HCT116 (cell line): ENCODE data around the gene FKBP7. TPM values are rescaled to one million over a fixed set of nuclear protein-coding genes. Genes with fewer than 3 reads are reported as not detected.

Experiments used
- ATAC-seq: fragments of 200-7000 bp; cut with Tn5 transposase; 2 replicates; pipeline ENCODE4 v1.9.1; 2020; ENCODE audit warnings: mild to moderate bottlenecking, moderate library complexity
- BruUV-seq: library from RNA; stranded (reverse); fragments of 400-500 nt; replicated peaks from 2 replicates; lab custom pipeline; 2021; lab: Mats Ljungman, UMichigan
- CTCF ChIA-PET: fragments of 300-600 bp; sonication (Branson Sonifier 250); formaldehyde crosslinking; loops from one replicate; lab custom pipeline; 2021; ENCODE audit warnings: antibody characterized with exemption; lab: Charles Lee
- POLR2A ChIA-PET: fragments of 300-600, 350-600 bp; sonication (Branson Sonifier 250); formaldehyde crosslinking; loops from one replicate; lab custom pipeline; 2021; ENCODE audit warnings: antibody characterized with exemption; lab: Charles Lee
- RAD21 ChIA-PET, 2 experiments: fragments of 300-600 bp; sonication (Branson Sonifier 250); formaldehyde crosslinking; loops; one replicate each; lab custom pipeline; 2023; ENCODE audit warnings: low total read pairs in 2 of 2; ENCODE audit not compliant: uncharacterized antibody in 2 of 2, unreplicated experiment in 2 of 2, low non-redundant PET in 1 of 2; lab: Charles Lee
- DNase-seq: peaks from one replicate; pipeline ENCODE4 v3.0.0-alpha.2; 2010; ENCODE audit warnings: low read depth, low spot score
- H2AFZ ChIP-seq: fragments of 200-600 bp; shearing (Covaris generic), sonication (generic); 2 replicates; pipeline ENCODE4 v1.6.1; 2017; ENCODE audit warnings: low read depth, mixed run types, mixed read lengths, antibody characterized with exemption, low read length; ENCODE audit not compliant: poor library complexity, severe bottlenecking
- H3K27ac ChIP-seq: 2 replicates; pipeline ENCODE4 v1.5.1; 2012; ENCODE audit warnings: low read depth, low read length
- H3K27me3 ChIP-seq: fragments of 200-600 bp; sonication (generic); 2 replicates; pipeline ENCODE4 v1.6.1; 2016; ENCODE audit warnings: mixed run types, low read length, mixed read lengths; ENCODE audit not compliant: insufficient read depth
- H3K36me3 ChIP-seq, 2 experiments: fragments of 200-500 bp in 1 of 2; fragments of 200-600 bp in 1 of 2; sonication (Bioruptor generic) in 1 of 2; sonication (generic) in 1 of 2; 2 replicates each; pipeline versions ENCODE4 v1.5.1 to v1.6.1; 2014 to 2016; ENCODE audit warnings: low read length in 2 of 2, inconsistent platforms in 1 of 2, mixed read lengths in 1 of 2, mixed run types in 1 of 2; ENCODE audit not compliant: insufficient read depth in 2 of 2, control insufficient read depth in 1 of 2
- H3K4me1 ChIP-seq, 2 experiments: fragments of 200-600 bp in 1 of 2; sonication (generic) in 1 of 2; 2 replicates each; pipeline versions ENCODE4 v1.5.1 to v1.6.1; 2012 to 2017; ENCODE audit warnings: low read length in 2 of 2, inconsistent platforms in 1 of 2, mild to moderate bottlenecking in 1 of 2, mixed read lengths in 1 of 2, mixed run types in 1 of 2, moderate library complexity in 1 of 2; ENCODE audit not compliant: insufficient read depth in 2 of 2, control insufficient read depth in 1 of 2
- H3K4me2 ChIP-seq: fragments of 200-600 bp; sonication (generic); 2 replicates; pipeline ENCODE4 v1.6.1; 2017; ENCODE audit warnings: mixed run types, low read length, mixed read lengths
- H3K4me3 ChIP-seq, 2 experiments: fragments of 200-600 bp in 1 of 2; sonication (generic) in 1 of 2; replicated peaks in 1 of 2; 2 replicates each; pipeline ENCODE4 v1.5.1; 2011 to 2016; ENCODE audit warnings: low read length in 2 of 2, control low read depth in 1 of 2, low read depth in 1 of 2, mild to moderate bottlenecking in 1 of 2, mixed read lengths in 1 of 2, mixed run types in 1 of 2
- H3K79me2 ChIP-seq: fragments of 200-600 bp; sonication (generic); 2 replicates; pipeline ENCODE4 v1.6.1; 2017; ENCODE audit warnings: mild to moderate bottlenecking, mixed run types, low read length, moderate library complexity, mixed read lengths; ENCODE audit not compliant: insufficient read depth
- H3K9ac ChIP-seq: fragments of 200-600 bp; sonication (generic); 2 replicates; pipeline ENCODE4 v1.6.1; 2016; ENCODE audit warnings: low read length, mixed read lengths
- H3K9me2 ChIP-seq: fragments of 200-600 bp; sonication (generic), shearing (Covaris generic); 2 replicates; pipeline ENCODE4 v1.6.1; 2017; ENCODE audit warnings: mixed run types, mild to moderate bottlenecking, moderate library complexity; ENCODE audit not compliant: insufficient read depth
- H3K9me3 ChIP-seq, 2 experiments: fragments of 200-500 bp in 1 of 2; fragments of 200-600 bp in 1 of 2; sonication (Bioruptor generic) in 1 of 2; sonication (generic) in 1 of 2; 2 replicates each; pipeline ENCODE4 v1.6.1; 2014 to 2017; ENCODE audit warnings: low read length in 2 of 2, mixed read lengths in 2 of 2, inconsistent platforms in 1 of 2, low read depth in 1 of 2, mild to moderate bottlenecking in 1 of 2, mixed run types in 1 of 2, moderate library complexity in 1 of 2; ENCODE audit not compliant: control insufficient read depth in 1 of 2, insufficient read depth in 1 of 2
- H4K20me1 ChIP-seq: fragments of 200-600 bp; sonication (generic), shearing (Covaris generic); 2 replicates; pipeline ENCODE4 v1.6.1; 2017; ENCODE audit warnings: mixed run types, mild to moderate bottlenecking, moderate library complexity; ENCODE audit not compliant: insufficient read depth
- ATF3 ChIP-seq: IDR thresholded peaks from 2 replicates; pipeline ENCODE4 v1.6.1; 2012
- CBX3 ChIP-seq: IDR thresholded peaks from 2 replicates; pipeline ENCODE4 v1.6.1; 2012; ENCODE audit warnings: low read depth
- CEBPB ChIP-seq: IDR thresholded peaks from 2 replicates; pipeline ENCODE4 v1.6.1; 2012; ENCODE audit warnings: low read depth
- EZH2phosphoT487 ChIP-seq: fragments of 200-600 bp; IDR thresholded peaks from 2 replicates; pipeline ENCODE4 v1.6.1; 2018; ENCODE audit warnings: antibody characterized with exemption, borderline replicate concordance
- FOSL1 ChIP-seq: IDR thresholded peaks from 2 replicates; pipeline ENCODE4 v1.6.1; 2012; ENCODE audit warnings: low read depth
- POLR2AphosphoS5 ChIP-seq: IDR thresholded peaks from 2 replicates; pipeline ENCODE4 v1.6.1; 2011; ENCODE audit warnings: mild to moderate bottlenecking, low read depth, low read length, moderate library complexity
- RAD21 ChIP-seq: IDR thresholded peaks from 2 replicates; pipeline ENCODE4 v1.6.1; 2012; ENCODE audit warnings: low read depth, mild to moderate bottlenecking
- SIN3A ChIP-seq: IDR thresholded peaks from 2 replicates; pipeline ENCODE4 v1.6.1; 2012; ENCODE audit warnings: low read depth
- ZBTB33 ChIP-seq: IDR thresholded peaks from 2 replicates; pipeline ENCODE4 v1.6.1; 2011; ENCODE audit warnings: mild to moderate bottlenecking, low read length, moderate library complexity; ENCODE audit not compliant: insufficient replicate concordance; ENCODE audit errors: extremely low read depth
- ZNF274 ChIP-seq: fragments of 200-500 bp; sonication (Bioruptor generic); IDR thresholded peaks from 2 replicates; pipeline ENCODE4 v1.6.1; 2014; ENCODE audit warnings: mild to moderate bottlenecking, low read depth, low read length, inconsistent platforms
- intact Hi-C: fragments of 100-400 bp; cut with micrococcal nuclease; formaldehyde crosslinking; loops from 2 replicates; pipeline ENCODE4 v1.10.0; 2022
- total RNA-seq: library from RNA; stranded (reverse); gene quantifications from one replicate; pipeline ENCODE4 v1.2.1, GENCODE V29; 2021; ENCODE audit not compliant: unreplicated experiment
- TF ChIP-seq, protein P1 (sequence below): IDR thresholded peaks from 2 replicates; pipeline ENCODE4 v1.6.1; 2012

FKBP7 gene
- total RNA-seq, 1 experiment from 2014 or later, result 4.5 TPM

GRCh38 chr2:178510384-178510783 is 32.0 kb upstream of the FKBP7 start:
- no peak overlapping the region for H3K27ac ChIP-seq
- CTCF ChIA-PET, result no interaction called here
- no peak overlapping the region for H3K4me3 ChIP-seq
- H3K4me2 ChIP-seq, result no peak overlapping the region
- H3K36me3 ChIP-seq, result peaks cover 0 to 4% of the 10 kb centered on the region in 2 experiments; a peak in 1 of 4 replicates
- no peak for TF ChIP-seq FOSL1
- TF ChIP-seq CEBPB, result no peak
- TF ChIP-seq ATF3, result no peak
- no peak for TF ChIP-seq SIN3A
- TF ChIP-seq EZH2phosphoT487, result no peak
- TF ChIP-seq POLR2AphosphoS5, result no peak
- no peak for TF ChIP-seq ZNF274
- no peak for TF ChIP-seq CBX3
- TF ChIP-seq, protein P1, sequence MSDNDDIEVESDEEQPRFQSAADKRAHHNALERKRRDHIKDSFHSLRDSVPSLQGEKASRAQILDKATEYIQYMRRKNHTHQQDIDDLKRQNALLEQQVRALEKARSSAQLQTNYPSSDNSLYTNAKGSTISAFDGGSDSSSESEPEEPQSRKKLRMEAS, result no peak
- TF ChIP-seq ZBTB33, result no peak
- TF ChIP-seq RAD21, result no peak
- H3K9me3 ChIP-seq, result no peaks in the 10 kb centered on the region
- H2AFZ ChIP-seq, result no peak overlapping the region
- intact Hi-C loops, result no loop called here
- H4K20me1 ChIP-seq, result no peaks in the 10 kb centered on the region
- BruUV-seq, result no TSS peak
- H3K27me3 ChIP-seq, result no peaks in the 10 kb centered on the region
- H3K4me1 ChIP-seq, result peaks cover 0 to 5% of the 10 kb centered on the region in 2 experiments; a peak in 1 of 4 replicates
- POLR2A ChIA-PET, result no interaction called here
- H3K9me2 ChIP-seq, result no peaks in the 10 kb centered on the region
- RAD21 ChIA-PET, result no interaction called here
- DNase-seq (no peak), ATAC-seq (no peak)
- H3K79me2 ChIP-seq, result no peaks in the 10 kb centered on the region
- no peak overlapping the region for H3K9ac ChIP-seq
